ENCODE data around the gene MGMT.

MGMT gene

DNA sequence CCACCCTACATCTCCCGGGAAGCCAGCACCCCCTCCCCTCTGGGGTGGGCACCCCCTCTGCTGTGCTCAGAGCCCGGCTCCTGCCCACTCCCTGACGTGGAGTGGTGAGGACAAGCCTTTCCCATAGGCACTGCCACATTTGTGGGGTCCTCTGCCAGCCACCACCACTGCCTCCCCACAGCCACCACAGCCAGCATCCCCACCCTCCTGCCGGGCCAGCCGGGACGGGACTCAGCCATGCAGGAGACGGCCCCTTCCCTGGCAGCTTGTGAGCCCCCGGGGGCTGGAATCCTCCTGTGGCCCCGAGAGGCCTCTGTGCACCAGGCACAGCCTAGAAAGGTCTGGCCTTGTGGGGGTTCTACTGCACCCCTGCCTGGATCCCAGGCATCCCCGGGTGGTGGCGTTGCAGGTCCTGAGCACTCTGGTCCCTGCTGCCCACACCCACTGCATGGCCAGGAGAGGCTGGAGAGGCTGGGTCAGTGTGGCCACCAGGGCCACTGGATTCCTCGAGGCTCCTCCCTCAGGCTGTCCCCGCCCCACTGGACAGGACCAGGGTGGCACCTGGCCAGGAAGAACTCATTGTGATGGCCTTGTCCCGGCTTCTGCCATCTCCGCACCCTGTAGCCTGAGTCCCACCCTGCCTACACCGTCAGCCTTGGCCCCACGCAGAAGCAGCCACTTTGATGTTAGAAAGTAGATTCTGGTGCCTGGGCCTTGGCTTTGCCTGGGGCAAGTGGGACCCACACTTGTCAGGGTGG, 349.0 kb downstream of the MGMT start:
- no peak for DNase-seq

DNA sequence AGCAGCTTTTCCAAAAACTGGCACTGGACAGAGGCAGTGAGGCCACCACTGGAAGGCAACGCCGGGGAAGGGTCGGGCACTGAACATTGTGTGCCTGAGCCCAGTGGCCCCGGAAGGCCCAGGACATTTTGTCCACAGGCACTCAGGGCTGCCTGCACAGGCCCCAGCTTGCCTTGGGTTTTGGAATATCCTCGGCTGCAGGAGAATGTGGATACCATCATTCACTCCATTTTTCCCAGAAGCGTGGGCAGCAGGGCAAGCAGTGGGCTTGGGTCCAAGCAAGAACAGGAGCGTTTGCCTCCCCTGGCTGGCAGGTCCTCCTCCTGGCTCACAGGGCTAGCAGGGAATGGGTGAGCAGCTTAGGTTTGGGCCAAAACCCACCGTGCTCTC, 349.6 kb downstream of the MGMT start:
- DNase-seq: no peak
